Heart right ventricle (tissue), 16 donors: ENCODE results near the gene RPL28. TPM values are rescaled to one million over a fixed set of nuclear protein-coding genes. Genes with fewer than 3 reads are reported as not detected.

Source experiments
- ATAC-seq, 8 donors: fragments of 200-7000 bp; cut with Tn5 transposase; one replicate each; pipeline ENCODE4 v1.9.1; 2020; ENCODE audit warnings: mild to moderate bottlenecking in 8 of 8, moderate library complexity in 8 of 8, moderate number of reproducible peaks in 1 of 8
- DNase-seq, 2 donors: peaks; one replicate each; pipeline ENCODE4 v3.0.0-alpha.2; 2020
- H3K27ac ChIP-seq, 10 donors: fragments of 200-600 bp; sonication (generic) in 2 of 10; one replicate each; pipeline versions ENCODE4 v1.5.0 to v1.8.0; 2020 to 2022; ENCODE audit warnings: mild to moderate bottlenecking in 3 of 10
- H3K27me3 ChIP-seq, 7 donors: fragments of 200-600 bp; one replicate each; pipeline ENCODE4 v1.8.0; 2021 to 2022; ENCODE audit warnings: mild to moderate bottlenecking in 2 of 7
- H3K36me3 ChIP-seq, 9 donors: fragments of 200-600 bp; sonication (generic) in 1 of 9; one replicate each; pipeline versions ENCODE4 v1.5.0 to v1.8.0; 2020 to 2022; ENCODE audit warnings: mild to moderate bottlenecking in 2 of 9
- H3K4me1 ChIP-seq, 9 donors: fragments of 200-600 bp; sonication (generic) in 1 of 9; one replicate each; pipeline versions ENCODE4 v1.5.0 to v1.8.0; 2020 to 2022; ENCODE audit warnings: mild to moderate bottlenecking in 4 of 9
- H3K4me3 ChIP-seq, 10 donors: fragments of 200-600 bp; sonication (generic) in 2 of 10; one replicate each; pipeline versions ENCODE4 v1.5.0 to v1.8.0; 2020 to 2022; ENCODE audit warnings: mild to moderate bottlenecking in 7 of 10, moderate library complexity in 2 of 10
- H3K9me3 ChIP-seq, 11 donors: fragments of 200-600 bp in 10 of 11; sonication (generic) in 2 of 11; one replicate each; pipeline versions ENCODE4 v1.5.0 to v1.8.0; 2013 to 2022; ENCODE audit warnings: mild to moderate bottlenecking in 2 of 11, control low read depth in 1 of 11, moderate library complexity in 1 of 11
- CTCF ChIP-seq, 9 donors: fragments of 200-600 bp; sonication (generic) in 2 of 9; IDR thresholded peaks; one replicate each; pipeline versions ENCODE4 v1.5.0 to v1.8.0; 2021 to 2022; ENCODE audit warnings: antibody characterized with exemption in 9 of 9, mild to moderate bottlenecking in 5 of 9, moderate library complexity in 1 of 9
- WGBS, 2 donors: extraction: QIAGEN DNeasy Blood & Tissue Kit; methylation state at CpG; one replicate each; pipeline ENCODE4 v1.1.7; 2013; ENCODE audit warnings: inconsistent platforms in 1 of 2; 5-methylcytosine and 5-hydroxymethylcytosine counted together
- intact Hi-C, 10 donors: fragments of 100-400 bp; cut with DNase I; formaldehyde crosslinking; loops; one replicate each; pipeline versions ENCODE4 v1.11.1 to v1.14.2; 2022
- polyA plus RNA-seq, 2 donors: library from polyadenylated mRNA; stranded (reverse); fragments of 200-250 nt; gene quantifications; one replicate each; pipeline ENCODE4 v1.2.3, GENCODE V29; 2013
- total RNA-seq, 10 donors: library from RNA; stranded (reverse); fragmentation: NEBNext Ultra II Directional in 3 of 10; extraction: Animal tissue kit (Norgen Biotek cat#: 25700) in 3 of 10; gene quantifications; one replicate each; pipeline versions ENCODE4 v1.2.1 to v1.2.4, GENCODE V29; 2021 to 2023
- donor health status: Arrhythmogenic right ventricular cardiomyopathy.
- donor health status: ischemic (EF 13 %, LVEDD 7.1; RV severe dilation, severe dysfunction).
- donor health status: healthy with polysubstance abuse.
- donor health status: DM: no; HTN: yes; CAD: no.
- donor health status: DM: no; HTN: no; CAD: no.
- donor health status: ischemic (EF 25% LVEDD 6.9; RV normal size, moderate dysfunction).
- donor health status: ischemic (EF 25% LVEDD 5.7; RV mildly dilated, moderate dysfunction).
- donor health status: healthy.
- donor health status: DM: yes; HTN: yes; CAD: no.
- donor health status: Ischemic cardiomyopathy.
- donor health status: ischemic (EF 35%, LVEDD 5.7; RV mildly dilated, moderate dysfunction).
- donor health status: nonischemic (EF 11% LVEDD 7.7; RV severe dilation, severe dysfunction).
- donor health status: DM: yes; HTN: yes; CAD: no.
- donor health status: PGD.
- donor health status: ischemic (EF 29% LVEDD 5.4; RV normal size, mild dysfunction).
- donor health status: nonischemic (EF 23%, LVEDD 6.1; RV moderate dilation, normal function).

RPL28 gene
- total and polyA plus RNA-seq, 12 donors: 473 to 1,617 (median 593) TPM

GRCh38 chr19:55368106-55368505 is 17.6 kb upstream of the RPL28 start:
- ATAC-seq: no peak
- Histone ChIP-seq H3K4me1 (peaks cover 3 to 17% (median 8%) of the 10 kb centered on the region in 9 donors), H3K27me3 (peaks cover 22 to 70% (median 62%) of the 10 kb centered on the region in 7 donors), H3K36me3 (no peaks in the 10 kb centered on the region), H3K9me3 (no peaks in the 10 kb centered on the region), H3K4me3 (no peak overlapping the region), H3K27ac (no peak overlapping the region)
- 81 to 88% methylated on average over 16 of the region's 16 CpGs for WGBS, 2 donors
- no peak for DNase-seq
- TF ChIP-seq CTCF (IDR thresholded peaks at IDR 0.05): no peak
- intact Hi-C loops: no loop called here

- 9% methylated on average over 39 to 54 of the region's 54 CpGs for WGBS, 2 donors
- ATAC-seq: peak in 7 of 8 donors; percentile 46 to 78 (median 57)
- H3K27ac ChIP-seq: no peak overlapping the region
- H3K9me3 ChIP-seq: no peaks in the 10 kb centered on the region
- no peak for DNase-seq
- peaks cover 22 to 75% (median 67%) of the 10 kb centered on the region in 7 donors for H3K27me3 ChIP-seq
- intact Hi-C loops: no loop called here
- TF ChIP-seq CTCF (IDR thresholded peaks at IDR 0.05): no peak
- H3K4me1 ChIP-seq: peaks cover 3 to 18% (median 10%) of the 10 kb centered on the region in 9 donors
- H3K4me3 ChIP-seq: peak overlapping the region in 4 of 10 donors; percentile 20 to 30 (median 26)
- H3K36me3 ChIP-seq: no peaks in the 10 kb centered on the region
Observed at GRCh38 chr19:55368701-55369563, 16.8 kb upstream of the RPL28 start.

GRCh38 chr19:55369653-55370304 is 16.0 kb upstream of the RPL28 start:
- no peak for TF ChIP-seq CTCF (IDR thresholded peaks at IDR 0.05)
- 1% methylated on average over 38 to 51 of the region's 59 CpGs for WGBS, 2 donors
- peaks cover 22 to 84% (median 75%) of the 10 kb centered on the region in 7 donors for H3K27me3 ChIP-seq
- H3K36me3 ChIP-seq: no peaks in the 10 kb centered on the region
- ATAC-seq: peak in 2 of 8 donors; percentile 10 to 38
- peak overlapping the region in 7 of 10 donors; percentile 8 to 41 (median 23) for H3K4me3 ChIP-seq
- H3K27ac ChIP-seq: no peak overlapping the region
- no peak for DNase-seq
- peaks cover 3 to 22% (median 12%) of the 10 kb centered on the region in 9 donors for H3K4me1 ChIP-seq
- H3K9me3 ChIP-seq: no peaks in the 10 kb centered on the region
- intact Hi-C loops: loop anchor here in 1 of 10 donors (5.0 kb wide), 1 partner anchor 62 kb away; no protein-coding TSS in a partner anchor

- Histone ChIP-seq H3K4me1 (peaks cover 3 to 22% (median 12%) of the 10 kb centered on the region in 9 donors), H3K36me3 (no peaks in the 10 kb centered on the region), H3K27ac (no peak within 1 kb of the TSS), H3K9me3 (no peaks in the 10 kb centered on the region), H3K4me3 (peak within 1 kb of the TSS in 7 of 10 donors; percentile 8 to 41 (median 30)), H3K27me3 (peaks cover 22 to 87% (median 79%) of the 10 kb centered on the region in 7 donors)
- intact Hi-C loops: loop anchor here in 1 of 10 donors (5.0 kb wide), 1 partner anchor 63 kb away; no protein-coding TSS in a partner anchor
- ATAC-seq: no peak
- TF ChIP-seq CTCF (IDR thresholded peaks at IDR 0.05): no peak
- 4 to 8% methylated on average over 27 to 30 of the region's 32 CpGs for WGBS, 2 donors
- DNase-seq: no peak
Observed at GRCh38 chr19:55370305-55370988, 15.3 kb upstream of the RPL28 start, which contains the start of gene IL11. Gene IL11 (minus strand): TSS chr19:55370463. CDS start chr19:55370310, 153 bp downstream.
